HepG2 (cell line): Measurements from ENCODE around the gene PHKB. TPM values are rescaled to one million over a fixed set of nuclear protein-coding genes. Genes with fewer than 3 reads are reported as not detected.

Experiments used
- BORCS8-MEF2B ChIP-seq: sonication (generic); formaldehyde crosslinking; IDR thresholded peaks from 2 replicates; pipeline ENCODE4 v1.8.0; 2022; ENCODE audit warnings: mild to moderate bottlenecking, missing genetic modification reagents
- BRCA1 ChIP-seq: sonication (generic); formaldehyde crosslinking; IDR thresholded peaks from 2 replicates; pipeline ENCODE4 v1.4.0; 2020; ENCODE audit warnings: missing genetic modification reagents
- DMAP1 ChIP-seq: IDR thresholded peaks from 2 replicates; pipeline ENCODE4 v1.6.1; 2016
- EHMT2 ChIP-seq: fragments of 200-600 bp; sonication (generic); IDR thresholded peaks from 2 replicates; pipeline ENCODE4 v1.7.0; 2017; ENCODE audit warnings: antibody characterized with exemption, low read depth, low read length, borderline replicate concordance
- GLMP ChIP-seq: sonication (generic); formaldehyde crosslinking; IDR thresholded peaks from 2 replicates; pipeline ENCODE4 v1.9.0; 2021; ENCODE audit warnings: missing genetic modification reagents, mild to moderate bottlenecking, borderline replicate concordance
- GTF2F1 ChIP-seq: fragments of 150-350 bp; IDR thresholded peaks from 2 replicates; pipeline ENCODE4 v1.6.1; 2014; ENCODE audit warnings: low read length
- MAFF ChIP-seq: IDR thresholded peaks from 2 replicates; pipeline ENCODE4 v1.6.1; 2011; ENCODE audit warnings: low read depth, low read length, improper control_type of control experiment
- MXD3 ChIP-seq: IDR thresholded peaks from 2 replicates; pipeline ENCODE4 v1.6.1; 2016; ENCODE audit warnings: mild to moderate bottlenecking, missing biosample characterization, missing genetic modification reagents
- NBN ChIP-seq: fragments of 450-650 bp; conservative IDR thresholded peaks from 2 replicates; pipeline ENCODE4 v1.6.1; 2017
- NFYB ChIP-seq: sonication (generic); formaldehyde crosslinking; IDR thresholded peaks from 2 replicates; pipeline ENCODE4 v1.4.0; 2020; ENCODE audit warnings: missing genetic modification reagents
- PHF5A ChIP-seq: IDR thresholded peaks from one replicate; pipeline ENCODE4 v1.6.1; 2018; ENCODE audit warnings: low read depth, missing genetic modification reagents; ENCODE audit not compliant: unreplicated experiment
- PLRG1 ChIP-seq: fragments of 450-650 bp; conservative IDR thresholded peaks from 2 replicates; pipeline ENCODE4 v1.6.1; 2016
- RAD21 ChIP-seq: fragments of 450-650 bp; formaldehyde crosslinking; IDR thresholded peaks from 2 replicates; pipeline ENCODE4 v1.5.0; 2020; ENCODE audit warnings: mild to moderate bottlenecking
- RBAK ChIP-seq: sonication (generic); formaldehyde crosslinking; IDR thresholded peaks from 2 replicates; pipeline ENCODE4 v1.5.1; 2020; ENCODE audit warnings: mild to moderate bottlenecking, missing genetic modification reagents
- RBM39 ChIP-seq: fragments of 200-400 bp; formaldehyde crosslinking; IDR thresholded peaks from one replicate; pipeline ENCODE4 v1.6.1; 2018; ENCODE audit warnings: antibody characterized with exemption, mild to moderate bottlenecking, low read depth, low read length; ENCODE audit not compliant: poor library complexity, severe bottlenecking
- RXRA ChIP-seq: sonication (generic); formaldehyde crosslinking; IDR thresholded peaks from 2 replicates; pipeline ENCODE4 v1.5.1; 2020; ENCODE audit warnings: missing genetic modification reagents
- SMARCC2 ChIP-seq: fragments of 450-650 bp; IDR thresholded peaks from 2 replicates; pipeline ENCODE4 v1.6.1; 2017; ENCODE audit warnings: antibody characterized with exemption, mild to moderate bottlenecking
- SRF ChIP-seq: IDR thresholded peaks from 2 replicates; pipeline ENCODE4 v1.6.1; 2011; ENCODE audit warnings: mild to moderate bottlenecking, low read depth, low read length, moderate library complexity
- TSC22D2 ChIP-seq: sonication (generic); formaldehyde crosslinking; IDR thresholded peaks from 2 replicates; pipeline ENCODE4 v1.5.1; 2020; ENCODE audit warnings: missing genetic modification reagents, mild to moderate bottlenecking, borderline replicate concordance
- ZBTB20 ChIP-seq: sonication (generic); formaldehyde crosslinking; IDR thresholded peaks from 2 replicates; pipeline ENCODE4 v1.8.1; 2023; ENCODE audit warnings: missing genetic modification reagents, low read depth, mild to moderate bottlenecking, borderline replicate concordance
- ZFAT ChIP-seq: sonication (generic); formaldehyde crosslinking; conservative IDR thresholded peaks from 2 replicates; pipeline ENCODE4 v1.8.1; 2023; ENCODE audit warnings: missing genetic modification reagents, inconsistent platforms
- ZNF460 ChIP-seq: sonication (generic); formaldehyde crosslinking; IDR thresholded peaks from 2 replicates; pipeline ENCODE4 v1.5.1; 2020; ENCODE audit warnings: missing genetic modification reagents, mild to moderate bottlenecking, borderline replicate concordance
- ZNF484 ChIP-seq: sonication (generic); formaldehyde crosslinking; IDR thresholded peaks from 2 replicates; pipeline ENCODE4 v1.5.1; 2020; ENCODE audit warnings: mild to moderate bottlenecking, low read depth, missing genetic modification reagents, borderline replicate concordance
- ZNF496 ChIP-seq: sonication (generic); formaldehyde crosslinking; IDR thresholded peaks from 2 replicates; pipeline ENCODE4 v1.8.1; 2023; ENCODE audit warnings: mild to moderate bottlenecking, moderate library complexity, missing genetic modification reagents; ENCODE audit not compliant: insufficient replicate concordance
- ZNF546 ChIP-seq: sonication (generic); formaldehyde crosslinking; conservative IDR thresholded peaks from 2 replicates; pipeline ENCODE4 v1.8.1; 2023; ENCODE audit warnings: mild to moderate bottlenecking, missing genetic modification reagents
- ZNF816 ChIP-seq: sonication (generic); formaldehyde crosslinking; IDR thresholded peaks from 2 replicates; pipeline ENCODE4 v1.8.0; 2022; ENCODE audit warnings: missing genetic modification reagents, mild to moderate bottlenecking, borderline replicate concordance
- polyA plus RNA-seq, 8 experiments: library from polyadenylated mRNA; depleted of rRNA in 3 of 8; stranded (reverse) in 7 of 8; unstranded in 1 of 8; fragments of >200 nt; fragmentation: Illumina TruSeq in 4 of 8; extraction: Trizol in 4 of 8; gene quantifications; 2 replicates each; pipeline versions ENCODE4 v1.2.1 to v1.2.3, GENCODE V29; 2011 to 2016; ENCODE audit warnings: low read depth in 4 of 8, missing spikeins in 1 of 8, mixed read lengths in 1 of 8; ENCODE audit not compliant: insufficient read depth in 1 of 8
- total RNA-seq, 5 experiments: library from RNA; depleted of rRNA; stranded (reverse); fragments of >200 nt; fragmentation: Illumina TruSeq; extraction: Trizol; gene quantifications; 2 replicates each; pipeline ENCODE4 v1.2.3, GENCODE V29; 2016; ENCODE audit warnings: low read depth in 1 of 5
- TF ChIP-seq, protein P1 (sequence below): sonication (generic); formaldehyde crosslinking; IDR thresholded peaks from 2 replicates; pipeline ENCODE4 v1.5.0; 2020; ENCODE audit warnings: mild to moderate bottlenecking, missing genetic modification reagents
- TF ChIP-seq, protein P2 (sequence below): sonication (generic); formaldehyde crosslinking; IDR thresholded peaks from 2 replicates; pipeline ENCODE4 v1.9.0; 2022; ENCODE audit warnings: missing genetic modification reagents, mild to moderate bottlenecking, borderline replicate concordance

PHKB gene
- total and polyA plus RNA-seq, 2 of the 13 experiments (the other 11 are each of a cell fraction or from before 2014, with no cell fraction given), result 66.0 to 80.8 TPM

DNA sequence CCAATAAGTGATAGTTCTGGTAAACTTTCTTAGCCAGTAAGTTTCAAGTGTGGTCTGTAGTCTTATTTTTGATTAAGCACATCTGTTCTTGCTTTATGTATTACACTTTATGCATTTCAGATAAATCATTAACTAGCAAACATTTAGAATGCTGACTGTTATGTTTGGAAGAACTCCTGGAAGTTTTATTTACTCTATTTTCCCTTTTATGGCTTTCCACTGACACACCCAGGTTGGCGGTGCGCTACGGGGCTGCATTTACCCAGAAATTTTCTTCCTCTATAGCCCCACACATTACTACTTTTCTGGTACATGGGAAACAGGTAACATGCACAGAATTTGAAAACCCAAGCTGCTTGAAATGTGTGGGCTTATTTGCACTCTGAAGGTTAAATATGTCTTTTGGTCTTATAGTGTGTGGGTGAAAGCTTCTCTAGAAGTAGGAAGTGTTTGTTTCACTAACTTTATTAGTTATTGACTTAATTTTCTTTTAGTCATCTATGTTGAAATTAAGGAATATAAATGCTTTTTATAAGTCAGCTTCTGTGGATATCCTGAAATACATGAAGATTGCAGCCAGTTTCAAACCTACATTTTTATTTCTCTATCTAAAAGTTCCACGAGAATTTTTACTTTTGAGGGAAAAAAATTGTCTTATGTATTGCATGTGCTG lies 203.7 kb downstream of the PHKB start (continued):
- TF ChIP-seq, protein P1, sequence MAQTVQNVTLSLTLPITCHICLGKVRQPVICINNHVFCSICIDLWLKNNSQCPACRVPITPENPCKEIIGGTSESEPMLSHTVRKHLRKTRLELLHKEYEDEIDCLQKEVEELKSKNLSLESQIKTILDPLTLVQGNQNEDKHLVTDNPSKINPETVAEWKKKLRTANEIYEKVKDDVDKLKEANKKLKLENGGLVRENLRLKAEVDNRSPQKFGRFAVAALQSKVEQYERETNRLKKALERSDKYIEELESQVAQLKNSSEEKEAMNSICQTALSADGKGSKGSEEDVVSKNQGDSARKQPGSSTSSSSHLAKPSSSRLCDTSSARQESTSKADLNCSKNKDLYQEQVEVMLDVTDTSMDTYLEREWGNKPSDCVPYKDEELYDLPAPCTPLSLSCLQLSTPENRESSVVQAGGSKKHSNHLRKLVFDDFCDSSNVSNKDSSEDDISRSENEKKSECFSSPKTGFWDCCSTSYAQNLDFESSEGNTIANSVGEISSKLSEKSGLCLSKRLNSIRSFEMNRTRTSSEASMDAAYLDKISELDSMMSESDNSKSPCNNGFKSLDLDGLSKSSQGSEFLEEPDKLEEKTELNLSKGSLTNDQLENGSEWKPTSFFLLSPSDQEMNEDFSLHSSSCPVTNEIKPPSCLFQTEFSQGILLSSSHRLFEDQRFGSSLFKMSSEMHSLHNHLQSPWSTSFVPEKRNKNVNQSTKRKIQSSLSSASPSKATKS (CRISPR knock-in tag), result no peak
- TF ChIP-seq BORCS8-MEF2B (no peak), BRCA1 (CRISPR knock-in tag) (no peak), MAFF (peak; percentile 70), RXRA (CRISPR knock-in tag) (no peak), RBM39 (no peak), TSC22D2 (CRISPR knock-in tag) (no peak), ZNF816 (CRISPR knock-in tag) (no peak), NFYB (no peak), MXD3 (CRISPR knock-in tag) (no peak), ZFAT (CRISPR knock-in tag) (no peak), ZNF496 (no peak), SRF (peak; percentile 94), GLMP (CRISPR knock-in tag) (no peak), RBAK (CRISPR knock-in tag) (no peak), SMARCC2 (no peak), ZBTB20 (CRISPR knock-in tag) (no peak), DMAP1 (CRISPR knock-in tag) (no peak), GTF2F1 (no peak), ZNF546 (CRISPR knock-in tag) (no peak), NBN (no peak), RAD21 (CRISPR knock-in tag) (no peak), EHMT2 (no peak), ZNF484 (CRISPR knock-in tag) (no peak), PHF5A (no peak), ZNF460 (CRISPR knock-in tag) (no peak), PLRG1 (no peak)
- TF ChIP-seq, protein P2, sequence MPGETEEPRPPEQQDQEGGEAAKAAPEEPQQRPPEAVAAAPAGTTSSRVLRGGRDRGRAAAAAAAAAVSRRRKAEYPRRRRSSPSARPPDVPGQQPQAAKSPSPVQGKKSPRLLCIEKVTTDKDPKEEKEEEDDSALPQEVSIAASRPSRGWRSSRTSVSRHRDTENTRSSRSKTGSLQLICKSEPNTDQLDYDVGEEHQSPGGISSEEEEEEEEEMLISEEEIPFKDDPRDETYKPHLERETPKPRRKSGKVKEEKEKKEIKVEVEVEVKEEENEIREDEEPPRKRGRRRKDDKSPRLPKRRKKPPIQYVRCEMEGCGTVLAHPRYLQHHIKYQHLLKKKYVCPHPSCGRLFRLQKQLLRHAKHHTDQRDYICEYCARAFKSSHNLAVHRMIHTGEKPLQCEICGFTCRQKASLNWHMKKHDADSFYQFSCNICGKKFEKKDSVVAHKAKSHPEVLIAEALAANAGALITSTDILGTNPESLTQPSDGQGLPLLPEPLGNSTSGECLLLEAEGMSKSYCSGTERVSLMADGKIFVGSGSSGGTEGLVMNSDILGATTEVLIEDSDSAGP (CRISPR knock-in tag), result no peak
